Karpas-422 (cell line): ENCODE results near the gene NR2C2AP. TPM values are rescaled to one million over a fixed set of nuclear protein-coding genes. Genes with fewer than 3 reads are reported as not detected.

Experiments used
- DNase-seq: peaks from one replicate; pipeline ENCODE4 v3.0.0-alpha.2; 2015
- H2AFZ ChIP-seq: fragments of 200-600 bp; sonication (generic); 2 replicates; pipeline ENCODE4 v1.6.1; 2014; ENCODE audit warnings: antibody characterized with exemption, low read length, mixed read lengths
- H3K27ac ChIP-seq: fragments of 200-600 bp; sonication (generic); 2 replicates; pipeline ENCODE4 v1.5.1; 2014; ENCODE audit warnings: mild to moderate bottlenecking, low read length, moderate library complexity
- H3K27me3 ChIP-seq: fragments of 200-600 bp; sonication (generic); 2 replicates; pipeline ENCODE4 v1.6.1; 2014; ENCODE audit warnings: low read length, mixed read lengths
- H3K36me3 ChIP-seq: fragments of 200-600 bp; sonication (generic); 2 replicates; pipeline ENCODE4 v1.6.1; 2014; ENCODE audit warnings: low read length, mixed read lengths; ENCODE audit not compliant: insufficient read depth
- H3K4me1 ChIP-seq: fragments of 200-600 bp; sonication (generic); 2 replicates; pipeline ENCODE4 v1.6.1; 2014; ENCODE audit warnings: mild to moderate bottlenecking, low read length, mixed read lengths
- H3K4me2 ChIP-seq: fragments of 200-600 bp; sonication (generic); 2 replicates; pipeline ENCODE4 v1.6.1; 2014; ENCODE audit warnings: low read length, low read depth, mild to moderate bottlenecking; ENCODE audit not compliant: poor library complexity, severe bottlenecking
- H3K4me3 ChIP-seq: fragments of 200-600 bp; sonication (generic); 2 replicates; pipeline ENCODE4 v1.5.1; 2014; ENCODE audit warnings: mild to moderate bottlenecking, antibody characterized with exemption, low read length, mixed read lengths
- H3K79me2 ChIP-seq: fragments of 200-600 bp; sonication (generic); 2 replicates; pipeline ENCODE4 v1.6.1; 2014; ENCODE audit warnings: mild to moderate bottlenecking, low read length, mixed read lengths
- H3K9ac ChIP-seq: fragments of 200-600 bp; sonication (generic); 2 replicates; pipeline ENCODE4 v1.6.0; 2014; ENCODE audit warnings: low read length
- H3K9me2 ChIP-seq: fragments of 200-600 bp; sonication (generic), shearing (Covaris generic); replicated peaks from 2 replicates; pipeline ENCODE4 v1.6.0; 2014; ENCODE audit warnings: mild to moderate bottlenecking, low read length, moderate library complexity; ENCODE audit not compliant: insufficient read depth
- H3K9me3 ChIP-seq: fragments of 300-700, 200-600 bp; sonication (generic); 2 replicates; pipeline ENCODE4 v1.6.1; 2014; ENCODE audit warnings: low read length, mixed read lengths
- H4K20me1 ChIP-seq: fragments of 200-600 bp; sonication (generic); 2 replicates; pipeline ENCODE4 v1.6.1; 2014; ENCODE audit warnings: mild to moderate bottlenecking, antibody characterized with exemption, low read length, low read depth; ENCODE audit not compliant: insufficient read depth
- total RNA-seq: library from RNA; depleted of rRNA; stranded (reverse); fragments of >200 nt; shearing (Covaris generic); gene quantifications from 2 replicates; pipeline ENCODE4 v1.2.3, GENCODE V29; 2014; ENCODE audit warnings: low replicate concordance

NR2C2AP gene
- total RNA-seq, 1 experiment from 2014 or later = 6.9 TPM

DNA sequence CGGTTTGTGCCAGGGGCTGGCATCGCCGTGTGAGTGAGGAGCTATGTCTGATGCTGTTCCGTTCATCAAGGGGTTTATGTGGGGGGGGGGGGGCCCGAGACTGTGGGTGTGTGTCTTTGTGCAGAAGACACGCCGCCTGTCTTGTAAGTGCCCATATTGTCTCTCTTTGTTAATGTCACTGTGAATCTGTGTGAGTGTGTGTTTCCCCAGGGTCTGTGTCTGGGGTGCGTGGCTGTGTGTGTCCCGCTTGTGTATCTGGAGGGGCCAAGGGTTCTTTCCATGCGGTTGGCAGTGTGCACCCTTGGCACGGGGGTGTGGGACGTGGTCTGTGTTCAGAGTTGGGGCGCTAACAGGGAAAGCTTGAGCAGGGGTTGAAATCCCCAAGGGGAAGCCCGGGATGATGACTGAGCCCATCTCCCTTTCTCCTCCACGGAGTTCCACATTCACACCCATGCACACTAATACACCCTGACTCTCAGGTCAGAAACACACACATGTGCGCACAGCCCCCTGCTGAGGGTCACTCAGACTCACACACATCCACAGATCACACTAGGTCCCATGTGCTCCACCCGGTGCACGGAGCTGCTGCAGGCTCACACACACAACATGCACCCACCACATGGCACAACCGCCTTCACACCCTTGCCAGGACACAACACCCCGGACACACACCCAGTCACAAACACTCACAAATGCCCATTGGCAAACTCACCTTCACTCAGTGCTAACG is 10.4 kb upstream of the NR2C2AP start:
- Histone ChIP-seq H3K4me2 (no peak overlapping the region), H3K9ac (no peak overlapping the region), H3K79me2 (no peaks in the 10 kb centered on the region), H3K36me3 (no peaks in the 10 kb centered on the region), H3K9me3 (no peaks in the 10 kb centered on the region), H4K20me1 (no peaks in the 10 kb centered on the region; the same call in 1 of the 2 replicates), H3K4me3 (no peak overlapping the region), H3K9me2 (no peaks in the 10 kb centered on the region), H3K4me1 (peaks cover 5% of the 10 kb centered on the region; the same call in 1 of the 2 replicates), H3K27ac (no peak overlapping the region), H3K27me3 (no peaks in the 10 kb centered on the region), H2AFZ (no peak overlapping the region)
- DNase-seq = no peak

DNA sequence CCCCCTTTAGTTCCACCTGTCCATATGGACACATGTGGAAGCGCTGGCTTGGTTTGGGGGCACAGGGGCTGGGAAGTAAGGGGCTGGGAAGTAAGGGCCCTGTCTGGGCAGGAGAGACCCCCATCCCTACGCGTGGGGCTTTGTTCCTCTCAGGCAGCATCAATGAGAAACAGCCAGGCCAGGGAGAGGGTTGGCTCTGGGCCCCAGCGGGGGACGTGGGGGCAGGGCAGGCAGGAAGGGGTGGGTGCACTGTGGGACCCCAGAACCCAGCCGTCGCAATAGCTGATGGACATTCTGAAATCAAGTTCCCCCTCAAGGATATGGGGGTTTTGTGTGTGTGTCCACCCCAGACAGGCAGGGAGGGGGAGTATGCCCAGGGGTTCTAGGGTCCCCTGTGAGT is 9.7 kb upstream of the NR2C2AP start:
- H3K4me3 ChIP-seq = no peak overlapping the region
- peaks cover 5% of the 10 kb centered on the region; the same call in 1 of the 2 replicates for H3K4me1 ChIP-seq
- no peak overlapping the region for H3K4me2 ChIP-seq
- no peaks in the 10 kb centered on the region for H3K79me2 ChIP-seq
- H3K9me3 ChIP-seq = no peaks in the 10 kb centered on the region
- H3K9ac ChIP-seq = no peak overlapping the region
- H3K36me3 ChIP-seq = no peaks in the 10 kb centered on the region
- no peaks in the 10 kb centered on the region for H3K27me3 ChIP-seq
- DNase-seq = no peak
- no peak overlapping the region for H2AFZ ChIP-seq
- H3K9me2 ChIP-seq = no peaks in the 10 kb centered on the region
- no peaks in the 10 kb centered on the region; the same call in 1 of the 2 replicates for H4K20me1 ChIP-seq
- no peak overlapping the region for H3K27ac ChIP-seq

DNA sequence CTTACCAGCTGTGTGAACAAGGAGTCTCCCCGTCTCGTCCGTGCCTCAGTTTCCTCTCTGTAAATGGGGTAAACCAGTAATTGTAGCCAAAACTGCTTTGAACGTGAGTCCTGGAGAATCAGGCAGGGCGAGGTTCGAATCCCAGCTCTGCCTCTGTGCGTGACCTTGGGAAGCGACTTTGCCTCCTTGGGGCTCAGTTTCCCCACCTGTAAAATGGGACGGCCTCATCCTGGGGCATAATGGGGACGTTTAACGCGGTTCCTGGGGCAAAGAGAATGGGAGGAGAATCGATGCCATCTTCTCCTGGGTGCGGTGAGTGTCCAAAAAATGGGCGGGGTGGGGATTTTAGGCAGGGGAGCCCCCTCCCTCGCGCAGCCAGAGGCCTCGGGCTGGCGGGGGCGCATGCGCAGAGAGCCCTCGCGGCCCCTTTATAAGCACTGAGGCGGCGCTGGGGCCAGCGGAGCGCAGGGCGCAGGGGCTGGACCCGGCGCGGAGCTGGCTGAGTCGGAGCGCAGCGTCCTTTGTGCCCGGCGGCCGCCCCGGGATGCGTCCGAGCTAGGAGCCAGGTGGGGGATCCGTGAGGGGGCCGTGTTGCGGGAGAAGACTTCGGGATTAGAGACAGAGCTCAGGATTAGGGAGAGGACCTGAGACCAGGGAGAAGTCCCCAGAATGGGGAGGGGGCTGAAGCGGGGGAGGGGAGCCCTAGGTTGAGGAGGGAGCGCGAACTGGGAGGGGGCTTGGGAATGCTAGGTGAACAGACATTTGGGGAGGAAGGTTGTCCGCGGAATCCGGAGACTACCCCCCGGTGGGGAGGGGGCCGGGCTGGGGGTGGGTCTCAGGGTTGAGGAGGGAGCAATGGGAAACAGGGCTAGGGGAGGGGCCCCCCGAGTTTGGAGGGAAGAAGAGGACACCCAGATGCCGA is 8.5 kb upstream of the NR2C2AP start, which contains the start of gene NCAN:
TSS of gene NCAN (plus strand) at position 460 of the 922 bp plus-strand sequence. CDS start 4,996 bp downstream, outside the sequence.
- no peak within 1 kb of the TSS for H2AFZ ChIP-seq
- H4K20me1 ChIP-seq = no peaks in the 10 kb centered on the region; the same call in 1 of the 2 replicates
- no peak within 1 kb of the TSS for H3K4me3 ChIP-seq
- no peak for DNase-seq
- no peaks in the 10 kb centered on the region for H3K9me2 ChIP-seq
- no peaks in the 10 kb centered on the region for H3K79me2 ChIP-seq
- no peak within 1 kb of the TSS for H3K4me2 ChIP-seq
- no peak within 1 kb of the TSS for H3K27ac ChIP-seq
- H3K36me3 ChIP-seq = no peaks in the 10 kb centered on the region
- H3K27me3 ChIP-seq = no peaks in the 10 kb centered on the region
- no peak within 1 kb of the TSS for H3K9ac ChIP-seq
- H3K4me1 ChIP-seq = peaks cover 5% of the 10 kb centered on the region; the same call in 1 of the 2 replicates
- no peaks in the 10 kb centered on the region for H3K9me3 ChIP-seq

DNA sequence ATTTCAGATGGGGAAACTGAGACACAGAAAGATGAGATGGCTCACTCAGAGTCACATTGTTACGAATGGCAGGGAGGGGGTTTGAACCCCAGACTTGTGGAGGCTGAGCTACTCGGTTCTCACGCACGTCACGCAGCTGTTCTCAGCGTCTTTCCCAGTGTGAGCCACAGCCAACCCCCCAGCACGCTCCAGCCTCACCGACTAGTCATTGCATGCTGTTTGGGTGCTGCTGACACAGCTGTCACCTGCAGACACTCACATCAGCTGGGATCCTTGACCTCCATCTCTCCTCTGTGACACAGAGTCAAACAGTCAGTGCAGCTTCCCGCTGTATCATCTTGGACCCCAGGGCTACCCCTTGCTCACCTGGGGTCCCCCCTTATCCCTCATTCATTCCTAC is 6.2 kb upstream of the NR2C2AP start:
- Histone ChIP-seq H3K4me1 (peaks cover 3% of the 10 kb centered on the region; the same call in 1 of the 2 replicates), H2AFZ (no peak overlapping the region), H3K79me2 (no peaks in the 10 kb centered on the region), H3K4me3 (no peak overlapping the region), H3K9me3 (no peaks in the 10 kb centered on the region), H4K20me1 (no peaks in the 10 kb centered on the region), H3K9me2 (no peaks in the 10 kb centered on the region), H3K4me2 (no peak overlapping the region), H3K27me3 (no peaks in the 10 kb centered on the region), H3K9ac (no peak overlapping the region), H3K36me3 (no peaks in the 10 kb centered on the region), H3K27ac (no peak overlapping the region)
- no peak for DNase-seq

DNA sequence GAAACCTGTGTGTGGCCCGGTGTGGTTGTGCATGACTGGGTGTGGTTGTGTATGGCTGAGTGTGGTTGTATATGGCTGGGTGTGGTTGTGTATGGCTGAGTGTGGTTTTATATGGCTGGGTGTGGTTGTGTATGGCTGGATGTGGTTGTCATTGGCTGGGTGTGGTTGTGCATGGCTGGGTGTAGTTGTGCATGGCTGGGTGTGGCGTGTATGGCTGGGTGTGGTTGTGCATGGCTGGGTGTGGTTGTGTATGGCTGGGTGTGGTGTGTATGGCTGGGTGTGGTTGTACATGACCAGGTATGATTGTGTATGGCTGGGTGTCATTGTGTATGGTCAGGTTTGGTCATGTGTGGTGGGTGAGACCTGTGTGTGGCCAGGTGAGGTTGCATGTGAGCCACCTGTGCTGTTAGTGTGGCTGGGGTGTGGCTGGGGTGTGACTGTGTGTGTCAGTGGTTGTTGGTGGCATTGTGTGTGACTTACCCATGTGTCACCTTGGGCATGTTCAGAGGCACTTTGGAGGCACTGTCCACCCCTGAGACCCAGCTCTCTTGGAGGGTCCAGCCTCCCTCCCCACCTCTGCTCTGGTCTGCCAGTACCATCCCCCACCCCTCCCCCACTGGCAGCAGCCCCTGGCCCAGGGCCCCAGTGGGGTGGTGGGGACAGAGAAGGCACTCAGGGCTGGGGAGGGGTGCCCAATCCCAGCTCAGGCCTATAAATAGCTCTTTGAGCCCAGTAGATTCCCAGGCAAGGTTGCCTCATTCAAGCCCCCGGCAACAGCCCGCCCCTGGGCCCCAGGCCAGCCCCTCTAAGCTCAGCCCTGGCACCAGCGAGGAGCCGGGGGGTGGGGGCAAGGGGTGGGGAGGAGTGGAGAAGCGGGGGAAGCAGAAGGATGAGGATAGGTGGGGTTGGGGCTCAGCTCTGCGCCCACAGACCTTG is 4.7 kb upstream of the NR2C2AP start:
- Histone ChIP-seq H4K20me1 (no peaks in the 10 kb centered on the region), H3K4me3 (no peak overlapping the region), H3K79me2 (peaks cover 1% of the 10 kb centered on the region), H3K4me2 (no peak overlapping the region), H3K9me3 (no peaks in the 10 kb centered on the region), H3K4me1 (no peaks in the 10 kb centered on the region), H2AFZ (no peak overlapping the region), H3K9ac (no peak overlapping the region), H3K27me3 (no peaks in the 10 kb centered on the region), H3K36me3 (no peaks in the 10 kb centered on the region), H3K27ac (no peak overlapping the region), H3K9me2 (no peaks in the 10 kb centered on the region)
- DNase-seq = no peak

DNA sequence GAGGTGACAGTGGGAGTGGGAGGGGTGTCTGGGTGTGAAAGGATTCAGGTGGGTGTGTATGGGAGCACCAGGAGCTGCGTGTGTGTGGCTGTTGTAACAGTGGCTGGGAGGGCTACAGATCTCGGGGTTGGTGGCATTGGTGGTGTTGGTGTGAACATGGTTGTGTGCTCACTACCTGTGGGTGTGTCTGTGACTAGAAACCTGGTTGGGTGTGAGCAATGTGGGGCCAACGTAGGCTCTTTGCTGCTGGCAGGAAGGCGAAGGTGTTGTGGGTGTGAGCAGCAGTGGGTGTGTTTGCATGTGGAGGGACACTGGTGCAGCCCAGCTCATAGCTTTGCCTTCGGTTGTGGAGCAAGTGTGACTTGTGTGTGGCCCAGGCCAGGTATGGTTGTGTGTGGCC is 3.7 kb upstream of the NR2C2AP start:
- no peaks in the 10 kb centered on the region for H3K36me3 ChIP-seq
- no peaks in the 10 kb centered on the region for H3K9me3 ChIP-seq
- peaks cover 9% of the 10 kb centered on the region for H3K4me1 ChIP-seq
- peaks cover 11% of the 10 kb centered on the region for H3K79me2 ChIP-seq
- DNase-seq = no peak
- no peak overlapping the region for H3K27ac ChIP-seq
- no peak overlapping the region for H2AFZ ChIP-seq
- H3K4me2 ChIP-seq = no peak overlapping the region
- H3K4me3 ChIP-seq = no peak overlapping the region
- H3K27me3 ChIP-seq = no peaks in the 10 kb centered on the region
- H3K9me2 ChIP-seq = no peaks in the 10 kb centered on the region
- H3K9ac ChIP-seq = no peak overlapping the region
- no peaks in the 10 kb centered on the region for H4K20me1 ChIP-seq

DNA sequence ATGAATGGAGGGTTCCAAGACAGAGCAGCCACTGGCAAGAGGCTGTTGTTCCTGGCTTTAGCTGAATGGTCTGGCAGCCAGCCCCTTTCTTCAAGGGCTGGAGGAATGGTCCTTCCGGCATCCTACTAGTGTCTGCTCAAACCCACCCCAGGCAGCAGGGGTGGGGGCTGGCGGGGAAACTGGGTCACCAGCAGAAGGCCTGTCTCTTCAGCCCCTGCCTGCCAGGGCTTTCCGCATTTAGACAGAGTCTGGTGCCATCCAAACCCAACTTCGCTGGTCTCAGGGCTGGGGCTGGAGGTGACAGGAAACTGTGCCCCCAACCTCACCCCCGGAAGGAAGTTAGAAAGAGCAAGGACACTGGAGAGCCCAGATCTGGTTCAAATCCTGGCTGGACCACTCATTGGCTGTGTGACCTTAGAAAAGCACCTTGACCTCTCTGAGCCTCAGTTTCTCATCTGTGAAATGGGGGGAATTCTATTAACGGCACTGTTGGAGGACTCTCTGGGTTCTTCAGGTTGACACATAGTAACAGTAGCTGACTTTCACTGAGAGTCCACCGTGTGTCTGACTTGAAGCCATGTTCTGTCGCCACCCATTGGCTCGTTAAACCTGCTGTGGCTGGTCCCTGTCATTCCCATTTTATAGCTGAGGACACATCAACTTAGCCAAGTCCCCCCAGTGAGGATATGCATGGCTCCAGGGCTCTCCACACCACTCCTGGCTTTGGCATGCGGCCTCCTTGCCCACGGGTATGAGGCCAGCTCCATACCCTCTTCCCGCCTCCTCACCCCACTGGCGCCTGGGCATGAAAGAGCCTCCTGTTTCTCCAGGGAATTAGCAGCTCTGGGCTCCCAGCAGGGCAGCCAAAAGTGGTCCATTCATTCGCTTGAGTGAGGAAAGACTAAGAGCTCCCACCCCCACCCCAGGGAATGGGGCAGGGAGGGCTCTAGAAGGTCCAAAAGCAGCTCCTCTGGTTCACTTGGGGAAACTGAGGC is 2.5 kb upstream of the NR2C2AP start:
- Histone ChIP-seq H3K27ac (no peak overlapping the region), H3K9ac (no peak overlapping the region), H2AFZ (no peak overlapping the region), H3K9me3 (no peaks in the 10 kb centered on the region), H3K4me3 (no peak overlapping the region), H3K79me2 (peaks cover 15% of the 10 kb centered on the region), H3K36me3 (no peaks in the 10 kb centered on the region), H4K20me1 (no peaks in the 10 kb centered on the region), H3K9me2 (no peaks in the 10 kb centered on the region), H3K4me1 (peaks cover 17% of the 10 kb centered on the region), H3K27me3 (no peaks in the 10 kb centered on the region), H3K4me2 (no peak overlapping the region)
- no peak for DNase-seq
